Measurements from ENCODE around the gene PRXL2B.

PRXL2B gene

GRCh38 chr1:2635361-2636010, 48.9 kb downstream of the PRXL2B start:
- no peaks in the 10 kb centered on the region for H3K36me3 ChIP-seq (ENCODE audit: insufficient read depth, low read length)
- H3K27me3 ChIP-seq (ENCODE audit: insufficient read depth, low read length): peaks cover 12% of the 10 kb centered on the region
- H2AFZ ChIP-seq (ENCODE audit: low read length, unreplicated experiment): no peak overlapping the region
- no peak overlapping the region for H3K27ac ChIP-seq (ENCODE audit: low read depth, low read length)
- no peaks in the 10 kb centered on the region for H3K4me1 ChIP-seq (ENCODE audit: control insufficient read depth, insufficient read depth, low read length, unreplicated experiment)
- H3K4me3 ChIP-seq (ENCODE audit: low read depth, low read length): no peak overlapping the region
- no peaks in the 10 kb centered on the region for H3K79me2 ChIP-seq (ENCODE audit: control insufficient read depth, insufficient read depth, low read length, unreplicated experiment)

DNA sequence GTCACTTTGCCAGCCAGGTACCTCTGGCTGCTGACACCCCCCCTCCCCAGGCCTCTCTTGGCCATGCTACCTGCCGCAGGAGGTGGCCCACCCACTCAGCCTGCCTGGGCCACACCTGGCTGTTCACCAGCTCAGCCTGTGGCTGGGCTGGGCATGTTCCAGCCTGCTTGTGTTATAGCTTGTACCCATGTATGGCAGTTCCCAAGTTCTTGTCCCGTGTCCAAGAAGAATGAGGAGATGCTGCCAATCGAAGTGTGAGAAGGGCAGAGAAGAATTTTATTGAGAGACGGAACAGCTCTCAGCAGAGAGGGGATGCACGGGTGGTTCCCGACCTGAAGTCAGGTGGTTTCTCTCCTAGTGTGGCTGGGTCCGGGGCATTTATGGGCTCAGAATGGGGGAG, 50.2 kb downstream of the PRXL2B start:
- H3K4me1 ChIP-seq (ENCODE audit: control insufficient read depth, insufficient read depth, low read length, unreplicated experiment): no peaks in the 10 kb centered on the region
- H2AFZ ChIP-seq (ENCODE audit: low read length, unreplicated experiment): no peak overlapping the region
- no peak overlapping the region for H3K4me3 ChIP-seq (ENCODE audit: low read depth, low read length)

DNA sequence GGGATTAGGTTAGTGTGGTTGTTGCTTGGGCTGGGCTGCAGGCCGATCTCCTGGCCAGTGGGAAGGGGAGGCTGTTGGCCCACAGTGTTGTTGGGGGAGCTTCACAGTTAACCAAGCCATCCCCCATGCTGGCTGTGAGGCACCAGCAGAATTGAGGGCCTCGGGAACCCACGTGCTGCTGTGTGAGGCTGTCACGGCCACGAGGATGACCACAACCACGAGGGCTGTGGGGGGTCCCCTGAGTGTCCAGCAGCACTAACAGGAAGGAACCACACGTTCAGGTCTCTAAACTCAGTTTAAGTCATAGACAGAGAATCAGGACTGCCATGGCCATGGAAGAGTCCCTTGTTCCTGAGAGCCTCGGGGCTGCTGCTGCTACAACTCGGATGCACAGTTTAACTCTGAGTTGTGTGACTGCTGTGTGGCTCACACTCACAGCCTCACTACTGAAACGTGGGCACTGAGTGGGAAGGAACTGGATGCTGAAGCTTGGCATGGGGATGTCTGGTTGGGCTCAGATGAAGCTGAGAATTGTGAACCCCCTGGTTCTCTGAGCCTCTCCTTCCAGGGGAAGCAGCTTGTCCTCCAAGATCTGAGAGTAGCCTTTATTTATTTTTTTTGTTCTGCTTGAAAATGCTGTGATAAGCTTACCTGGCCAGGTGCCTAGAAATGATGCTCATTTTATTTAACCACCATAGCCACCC, 51.0 kb downstream of the PRXL2B start:
- peaks cover 4% of the 10 kb centered on the region for H3K79me2 ChIP-seq (ENCODE audit: control insufficient read depth, insufficient read depth, low read length, unreplicated experiment)
- H3K4me3 ChIP-seq (ENCODE audit: low read depth, low read length): no peak overlapping the region
- peaks cover 5% of the 10 kb centered on the region for H3K4me1 ChIP-seq (ENCODE audit: control insufficient read depth, insufficient read depth, low read length, unreplicated experiment)
- no peak overlapping the region for H3K27ac ChIP-seq (ENCODE audit: low read depth, low read length)
- H3K27me3 ChIP-seq (ENCODE audit: insufficient read depth, low read length): peaks cover 12% of the 10 kb centered on the region
- no peaks in the 10 kb centered on the region for H3K36me3 ChIP-seq (ENCODE audit: insufficient read depth, low read length)
- H2AFZ ChIP-seq (ENCODE audit: low read length, unreplicated experiment): no peak overlapping the region

More for the DNA sequence above, 50.2 kb downstream of the PRXL2B start:
- peaks cover 12% of the 10 kb centered on the region for H3K27me3 ChIP-seq (ENCODE audit: insufficient read depth, low read length)
- no peaks in the 10 kb centered on the region for H3K36me3 ChIP-seq (ENCODE audit: insufficient read depth, low read length)
- no peak overlapping the region for H3K27ac ChIP-seq (ENCODE audit: low read depth, low read length)
- H3K79me2 ChIP-seq (ENCODE audit: control insufficient read depth, insufficient read depth, low read length, unreplicated experiment): no peaks in the 10 kb centered on the region

- Histone ChIP-seq H3K4me1 (ENCODE audit: control insufficient read depth, insufficient read depth, low read length, unreplicated experiment) (peaks cover 5% of the 10 kb centered on the region), H3K79me2 (ENCODE audit: control insufficient read depth, insufficient read depth, low read length, unreplicated experiment) (peaks cover 4% of the 10 kb centered on the region), H3K4me3 (ENCODE audit: low read depth, low read length) (no peak overlapping the region), H3K27ac (ENCODE audit: low read depth, low read length) (no peak overlapping the region), H3K36me3 (ENCODE audit: insufficient read depth, low read length) (no peaks in the 10 kb centered on the region), H3K27me3 (ENCODE audit: insufficient read depth, low read length) (peaks cover 7% of the 10 kb centered on the region), H2AFZ (ENCODE audit: low read length, unreplicated experiment) (no peak overlapping the region)
Observed at GRCh38 chr1:2638466-2639115, 52.0 kb downstream of the PRXL2B start.

DNA sequence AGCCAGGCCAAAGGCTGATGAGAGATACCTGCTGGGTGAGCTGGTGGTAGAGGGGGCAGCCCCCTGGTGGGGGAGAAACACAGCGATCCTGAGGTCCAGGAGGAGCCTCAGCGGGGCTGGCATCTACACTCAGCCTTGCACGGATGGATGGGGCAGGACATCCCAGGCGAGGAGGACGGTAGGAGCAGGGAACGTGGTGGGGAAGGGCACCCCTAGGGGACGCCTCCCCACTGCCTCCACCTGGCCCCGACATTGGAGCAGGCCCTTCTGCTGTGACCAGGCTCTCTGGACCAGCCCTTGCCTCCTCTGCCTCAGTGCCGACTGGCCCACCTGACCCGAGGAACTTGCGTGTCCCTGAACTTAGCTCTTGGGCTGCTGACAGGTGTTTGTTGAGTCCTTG, 52.6 kb downstream of the PRXL2B start:
- Histone ChIP-seq H2AFZ (ENCODE audit: low read length, unreplicated experiment) (no peak overlapping the region), H3K4me3 (ENCODE audit: low read depth, low read length) (no peak overlapping the region), H3K36me3 (ENCODE audit: insufficient read depth, low read length) (no peaks in the 10 kb centered on the region), H3K27ac (ENCODE audit: low read depth, low read length) (no peak overlapping the region), H3K27me3 (ENCODE audit: insufficient read depth, low read length) (peaks cover 6% of the 10 kb centered on the region), H3K79me2 (ENCODE audit: control insufficient read depth, insufficient read depth, low read length, unreplicated experiment) (peaks cover 4% of the 10 kb centered on the region), H3K4me1 (ENCODE audit: control insufficient read depth, insufficient read depth, low read length, unreplicated experiment) (peaks cover 5% of the 10 kb centered on the region)

DNA sequence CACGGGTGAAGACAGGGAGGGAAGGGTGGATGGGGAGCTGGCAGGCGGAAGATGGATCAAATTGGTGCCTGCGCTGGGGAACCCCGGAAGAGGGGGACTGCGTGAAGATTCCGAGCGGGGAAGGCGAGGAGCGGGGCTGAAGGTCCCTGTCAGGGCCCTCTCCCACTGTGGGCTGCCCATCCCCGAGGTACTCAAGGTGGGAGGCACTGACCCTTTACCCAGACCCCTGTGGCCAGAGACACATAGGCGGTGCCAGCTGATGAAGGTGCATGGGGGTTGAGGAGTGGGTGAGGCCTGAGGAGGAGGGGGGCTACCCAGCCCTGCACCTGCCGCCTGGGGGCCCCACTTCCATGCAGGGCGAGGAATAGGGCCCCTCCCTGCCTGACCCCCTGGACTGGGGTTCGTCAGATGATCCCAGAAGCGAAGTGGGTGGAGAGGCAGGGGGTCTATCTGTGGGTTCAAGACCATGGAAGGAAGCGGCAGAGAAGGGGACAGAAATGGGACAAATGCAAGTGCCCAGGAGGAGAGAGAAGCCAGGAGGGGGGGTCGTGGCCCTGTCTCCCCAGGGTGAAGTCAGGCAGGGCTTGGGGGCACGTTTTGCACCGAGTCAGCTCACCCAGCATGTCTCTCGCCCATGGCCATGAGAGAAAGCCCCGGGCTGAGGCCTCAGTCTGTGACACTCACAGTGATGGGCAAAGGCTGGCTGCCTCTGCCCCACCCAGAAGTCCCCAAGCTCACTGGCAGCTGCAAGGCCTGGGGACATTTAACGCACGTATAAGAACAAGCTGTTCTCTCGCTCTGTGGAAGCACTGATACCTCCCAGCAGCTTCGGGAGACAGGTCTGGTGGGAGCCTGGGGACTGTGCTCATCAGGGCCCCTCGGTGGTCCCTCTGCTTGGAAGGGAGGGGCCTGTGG, 53.3 kb downstream of the PRXL2B start:
- Histone ChIP-seq H3K4me1 (ENCODE audit: control insufficient read depth, insufficient read depth, low read length, unreplicated experiment) (peaks cover 5% of the 10 kb centered on the region), H3K27me3 (ENCODE audit: insufficient read depth, low read length) (peaks cover 6% of the 10 kb centered on the region), H2AFZ (ENCODE audit: low read length, unreplicated experiment) (no peak overlapping the region), H3K36me3 (ENCODE audit: insufficient read depth, low read length) (no peaks in the 10 kb centered on the region), H3K4me3 (ENCODE audit: low read depth, low read length) (no peak overlapping the region), H3K79me2 (ENCODE audit: control insufficient read depth, insufficient read depth, low read length, unreplicated experiment) (peaks cover 4% of the 10 kb centered on the region), H3K27ac (ENCODE audit: low read depth, low read length) (no peak overlapping the region)

GRCh38 chr1:2640626-2641025, 54.0 kb downstream of the PRXL2B start:
- peaks cover 5% of the 10 kb centered on the region for H3K4me1 ChIP-seq (ENCODE audit: control insufficient read depth, insufficient read depth, low read length, unreplicated experiment)
- no peak overlapping the region for H3K27ac ChIP-seq (ENCODE audit: low read depth, low read length)
- no peak overlapping the region for H3K4me3 ChIP-seq (ENCODE audit: low read depth, low read length)
- peaks cover 4% of the 10 kb centered on the region for H3K79me2 ChIP-seq (ENCODE audit: control insufficient read depth, insufficient read depth, low read length, unreplicated experiment)
- H3K36me3 ChIP-seq (ENCODE audit: insufficient read depth, low read length): no peaks in the 10 kb centered on the region
- no peak overlapping the region for H2AFZ ChIP-seq (ENCODE audit: low read length, unreplicated experiment)
- peaks cover 6% of the 10 kb centered on the region for H3K27me3 ChIP-seq (ENCODE audit: insufficient read depth, low read length)

Measured in ACC112 (cell line).